Brain microvascular endothelial cell (primary cell): ENCODE measurements around the gene HPN.

Source experiments
- DNase-seq: peaks from one replicate; pipeline ENCODE4 v3.0.0-alpha.2; 2020
- H3K27ac ChIP-seq: fragments of 250-450 bp; sonication (Bioruptor Pico); 2 replicates; pipeline ENCODE4 v1.5.1; 2020; ENCODE audit warnings: mild to moderate bottlenecking, moderate library complexity
- H3K27me3 ChIP-seq: fragments of 250-450 bp; sonication (Bioruptor Pico); replicated peaks from 2 replicates; pipeline ENCODE4 v1.5.1; 2020; ENCODE audit warnings: mild to moderate bottlenecking
- H3K36me3 ChIP-seq: fragments of 250-450 bp; sonication (Bioruptor Pico); replicated peaks from 2 replicates; pipeline ENCODE4 v1.5.1; 2020; ENCODE audit warnings: mild to moderate bottlenecking
- H3K4me3 ChIP-seq: 2 replicates; pipeline ENCODE4 v1.5.1; 2011; ENCODE audit warnings: low read depth, mild to moderate bottlenecking, control low read depth, low read length, moderate library complexity
- in situ Hi-C: cut with HindIII; loops from 2 replicates; pipeline ENCODE4 v1.10.0; 2017; ENCODE audit warnings: low sequenced_read_pairs, low pct_ligation_motif_present
- TF ChIP-seq, protein P1 (sequence below): IDR thresholded peaks from 2 replicates; pipeline ENCODE4 v1.5.1; 2011; ENCODE audit warnings: low read depth, mild to moderate bottlenecking, moderate library complexity, low read length, control low read depth, inconsistent platforms; ENCODE audit errors: missing control alignments

Gene HPN

DNA sequence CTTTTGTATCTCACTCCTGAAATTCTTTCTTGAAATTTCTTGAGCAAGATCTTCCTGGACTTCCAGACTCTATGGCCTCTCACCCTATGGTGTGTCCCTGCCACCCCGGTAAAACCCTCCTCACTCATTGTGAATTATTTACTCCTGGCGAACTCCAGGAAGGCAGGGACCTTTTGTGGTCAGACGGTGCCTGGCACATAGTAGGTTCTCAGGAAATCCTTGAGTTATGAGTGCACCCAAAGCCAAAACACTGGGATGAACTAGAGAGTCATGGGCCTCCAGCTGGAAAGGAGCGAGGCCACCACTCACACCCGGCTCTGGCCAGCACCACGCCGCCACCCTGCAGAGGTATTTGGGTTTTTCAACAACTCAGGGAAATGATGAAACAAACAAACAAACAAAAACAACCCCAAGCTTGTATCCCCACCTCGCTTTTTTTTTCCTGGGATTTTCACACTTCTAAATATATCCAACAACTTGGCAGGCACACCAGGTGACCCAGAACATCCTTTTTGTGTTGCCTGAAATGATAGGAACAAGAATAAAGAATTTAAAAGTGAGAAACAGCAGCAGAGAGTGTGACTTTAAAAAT is 11.2 kb downstream of the HPN start:
- TF ChIP-seq, protein P1, sequence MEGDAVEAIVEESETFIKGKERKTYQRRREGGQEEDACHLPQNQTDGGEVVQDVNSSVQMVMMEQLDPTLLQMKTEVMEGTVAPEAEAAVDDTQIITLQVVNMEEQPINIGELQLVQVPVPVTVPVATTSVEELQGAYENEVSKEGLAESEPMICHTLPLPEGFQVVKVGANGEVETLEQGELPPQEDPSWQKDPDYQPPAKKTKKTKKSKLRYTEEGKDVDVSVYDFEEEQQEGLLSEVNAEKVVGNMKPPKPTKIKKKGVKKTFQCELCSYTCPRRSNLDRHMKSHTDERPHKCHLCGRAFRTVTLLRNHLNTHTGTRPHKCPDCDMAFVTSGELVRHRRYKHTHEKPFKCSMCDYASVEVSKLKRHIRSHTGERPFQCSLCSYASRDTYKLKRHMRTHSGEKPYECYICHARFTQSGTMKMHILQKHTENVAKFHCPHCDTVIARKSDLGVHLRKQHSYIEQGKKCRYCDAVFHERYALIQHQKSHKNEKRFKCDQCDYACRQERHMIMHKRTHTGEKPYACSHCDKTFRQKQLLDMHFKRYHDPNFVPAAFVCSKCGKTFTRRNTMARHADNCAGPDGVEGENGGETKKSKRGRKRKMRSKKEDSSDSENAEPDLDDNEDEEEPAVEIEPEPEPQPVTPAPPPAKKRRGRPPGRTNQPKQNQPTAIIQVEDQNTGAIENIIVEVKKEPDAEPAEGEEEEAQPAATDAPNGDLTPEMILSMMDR, result no peak
- Histone ChIP-seq H3K27me3 (no peaks in the 10 kb centered on the region), H3K27ac (no peak overlapping the region), H3K4me3 (no peak overlapping the region), H3K36me3 (no peaks in the 10 kb centered on the region)
- in situ Hi-C loops, result no loop called here
- DNase-seq, result no peak

DNA sequence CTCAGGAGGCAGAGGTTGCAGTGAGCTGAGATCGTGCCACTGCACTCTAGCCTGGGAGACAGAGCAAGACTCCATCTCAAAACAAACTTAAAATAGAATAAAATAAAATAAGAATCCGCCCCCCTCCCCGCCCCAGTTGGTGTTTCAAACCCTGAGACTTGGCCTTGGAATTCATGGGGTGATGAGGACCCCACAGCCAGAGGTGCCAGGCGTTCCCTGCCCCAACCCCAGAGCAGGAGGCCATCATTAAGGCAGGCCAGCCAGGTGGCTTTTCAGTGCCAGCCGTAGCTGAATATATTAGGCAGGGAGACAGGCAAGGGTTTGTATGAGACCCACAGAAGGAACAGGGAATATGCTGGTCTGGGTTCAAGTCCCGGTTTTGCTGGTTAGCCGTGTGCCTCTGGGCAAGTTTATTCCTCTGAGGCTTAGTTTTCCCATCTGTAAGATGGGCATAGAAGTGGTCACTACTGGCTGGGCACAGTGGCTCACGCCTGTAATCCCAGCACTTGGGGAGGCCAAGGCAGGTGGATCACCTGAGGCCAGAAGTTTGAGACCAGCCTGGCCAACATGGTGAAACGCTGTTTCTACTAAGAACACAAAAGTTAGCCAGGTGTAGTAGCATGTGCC is 12.3 kb downstream of the HPN start:
- in situ Hi-C loops, result no loop called here
- no peak for DNase-seq
- TF ChIP-seq, protein P1, result no peak
- no peaks in the 10 kb centered on the region for H3K36me3 ChIP-seq
- no peak overlapping the region for H3K27ac ChIP-seq
- no peak overlapping the region for H3K4me3 ChIP-seq
- no peaks in the 10 kb centered on the region for H3K27me3 ChIP-seq

DNA sequence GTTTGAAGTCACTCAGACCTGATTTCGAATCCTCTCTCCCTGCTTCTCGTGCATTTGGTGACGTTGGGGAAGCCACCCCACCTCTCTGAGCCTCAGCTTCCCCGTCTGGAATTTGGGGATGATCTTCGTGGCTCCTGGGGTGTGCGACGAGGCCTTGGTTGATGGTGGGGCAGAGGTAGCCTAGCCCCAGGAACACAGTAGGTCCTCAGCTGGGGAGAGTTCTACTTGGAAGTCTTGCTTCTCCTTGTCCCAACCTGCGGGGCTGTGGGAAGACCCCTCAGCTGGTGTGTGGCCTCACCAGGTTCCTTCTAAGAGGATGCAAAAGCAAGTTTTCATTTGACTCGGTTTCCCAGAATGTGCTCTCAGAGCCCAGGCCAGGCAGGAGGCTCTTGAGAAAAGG is 13.1 kb downstream of the HPN start:
- Histone ChIP-seq H3K36me3 (no peaks in the 10 kb centered on the region), H3K27me3 (no peaks in the 10 kb centered on the region), H3K27ac (no peak overlapping the region), H3K4me3 (no peak overlapping the region)
- in situ Hi-C loops, result no loop called here
- TF ChIP-seq, protein P1, result no peak
- no peak for DNase-seq

DNA sequence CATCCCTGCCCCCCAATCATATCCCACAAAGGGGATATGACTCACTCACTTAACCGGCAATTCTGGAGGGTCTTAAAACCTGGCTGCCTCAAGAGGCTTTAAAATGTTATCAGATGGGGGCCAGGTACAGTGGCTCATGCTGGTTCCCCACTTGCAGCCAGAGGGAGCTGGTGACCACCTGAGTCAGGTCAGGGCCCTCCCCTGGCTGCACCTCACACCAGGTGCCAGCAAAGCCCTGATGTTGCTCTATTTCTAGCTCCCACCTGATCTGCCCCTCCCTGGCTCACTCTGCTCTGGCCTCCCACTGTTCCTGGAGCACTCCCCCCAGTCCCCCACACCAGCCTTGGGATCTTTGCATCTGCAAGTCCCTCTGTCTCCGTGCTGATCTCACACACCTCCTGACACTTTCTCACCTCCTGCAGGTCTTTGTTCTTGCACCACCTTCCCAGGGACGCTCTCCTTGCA is 14.2 kb downstream of the HPN start:
- in situ Hi-C loops, result no loop called here
- TF ChIP-seq, protein P1, result peak; percentile 31
- Histone ChIP-seq H3K27ac (no peak overlapping the region), H3K4me3 (no peak overlapping the region), H3K36me3 (no peaks in the 10 kb centered on the region), H3K27me3 (no peaks in the 10 kb centered on the region)
- DNase-seq, result no peak

DNA sequence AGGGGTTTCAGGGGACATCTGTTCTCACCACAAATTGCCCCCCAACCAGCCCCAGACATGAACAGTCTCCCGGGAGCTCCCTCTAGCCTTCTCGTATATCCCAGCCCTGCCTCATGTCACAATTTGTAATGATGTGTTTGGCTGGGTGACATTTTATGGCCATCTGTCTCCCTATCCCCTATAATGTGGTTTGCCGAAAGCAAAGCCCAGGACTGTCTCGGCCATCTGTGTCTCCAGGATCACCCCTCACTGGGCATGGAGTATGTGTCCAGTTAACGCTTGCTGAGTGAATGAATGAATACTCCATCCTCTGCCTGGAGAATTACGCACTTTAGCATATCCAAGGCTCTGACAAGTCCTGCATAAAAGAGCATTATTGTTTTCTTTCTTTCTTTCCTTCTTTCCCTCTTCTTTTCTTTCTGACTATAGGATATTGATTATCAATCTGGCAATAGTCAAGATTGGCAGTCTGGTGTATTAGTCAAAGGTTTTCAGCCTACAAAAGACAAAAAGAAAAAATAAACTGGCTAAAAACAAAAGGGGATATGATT is 15.1 kb downstream of the HPN start:
- in situ Hi-C loops, result no loop called here
- no peaks in the 10 kb centered on the region for H3K36me3 ChIP-seq
- no peak overlapping the region for H3K4me3 ChIP-seq
- H3K27me3 ChIP-seq, result no peaks in the 10 kb centered on the region
- H3K27ac ChIP-seq, result no peak overlapping the region
- DNase-seq, result no peak
- TF ChIP-seq, protein P1, result no peak
